ENCODE results near the gene PHLDB1. TPM values are rescaled to one million over a fixed set of nuclear protein-coding genes. Genes with fewer than 3 reads are reported as not detected.

Gene PHLDB1
- total RNA-seq, 6 experiments from 2014 or later = 5.4 to 11.7 (median 6.3) TPM

- intact Hi-C loops (cut with DNase I) = no loop called here
- TF ChIP-seq, protein P1, sequence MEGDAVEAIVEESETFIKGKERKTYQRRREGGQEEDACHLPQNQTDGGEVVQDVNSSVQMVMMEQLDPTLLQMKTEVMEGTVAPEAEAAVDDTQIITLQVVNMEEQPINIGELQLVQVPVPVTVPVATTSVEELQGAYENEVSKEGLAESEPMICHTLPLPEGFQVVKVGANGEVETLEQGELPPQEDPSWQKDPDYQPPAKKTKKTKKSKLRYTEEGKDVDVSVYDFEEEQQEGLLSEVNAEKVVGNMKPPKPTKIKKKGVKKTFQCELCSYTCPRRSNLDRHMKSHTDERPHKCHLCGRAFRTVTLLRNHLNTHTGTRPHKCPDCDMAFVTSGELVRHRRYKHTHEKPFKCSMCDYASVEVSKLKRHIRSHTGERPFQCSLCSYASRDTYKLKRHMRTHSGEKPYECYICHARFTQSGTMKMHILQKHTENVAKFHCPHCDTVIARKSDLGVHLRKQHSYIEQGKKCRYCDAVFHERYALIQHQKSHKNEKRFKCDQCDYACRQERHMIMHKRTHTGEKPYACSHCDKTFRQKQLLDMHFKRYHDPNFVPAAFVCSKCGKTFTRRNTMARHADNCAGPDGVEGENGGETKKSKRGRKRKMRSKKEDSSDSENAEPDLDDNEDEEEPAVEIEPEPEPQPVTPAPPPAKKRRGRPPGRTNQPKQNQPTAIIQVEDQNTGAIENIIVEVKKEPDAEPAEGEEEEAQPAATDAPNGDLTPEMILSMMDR (IDR thresholded peaks at IDR 0.05) = no peak
- TF ChIP-seq POLR2A (IDR thresholded peaks at IDR 0.05) = no peak
- Histone ChIP-seq H3K27ac (peak overlapping the region; percentile 17 to 80 (median 52)), H3K4me1 (no peaks in the 10 kb centered on the region), H3K36me3 (no peaks in the 10 kb centered on the region), H3K4me3 (no peak overlapping the region), H3K27me3 (no peaks in the 10 kb centered on the region), H3K9me3 (no peaks in the 10 kb centered on the region)
- WGBS (ENCODE audit: insufficient coverage, low coverage, low lambda C conversion rate, missing lambda C conversion rate) = 47% methylated on average over 5 of the region's 6 CpGs
- DNase-seq = no peak
- ATAC-seq = peak; percentile 25 to 57 (median 51)
Measured at GRCh38 chr11:118619444-118620197, 12.2 kb downstream of the PHLDB1 start.

- ATAC-seq = peak in 1 of 4 donors; percentile 3
- no peak for DNase-seq
- Histone ChIP-seq H3K27me3 (no peaks in the 10 kb centered on the region), H3K27ac (peak overlapping the region in 2 of 3 donors; percentile 43 to 54), H3K36me3 (no peaks in the 10 kb centered on the region), H3K9me3 (no peaks in the 10 kb centered on the region), H3K4me3 (no peak overlapping the region), H3K4me1 (no peaks in the 10 kb centered on the region)
- intact Hi-C loops (cut with DNase I) = no loop called here
- TF ChIP-seq, protein P1 (IDR thresholded peaks at IDR 0.05) = no peak
- TF ChIP-seq POLR2A (IDR thresholded peaks at IDR 0.05) = no peak
- WGBS (ENCODE audit: insufficient coverage, low coverage, low lambda C conversion rate, missing lambda C conversion rate) = 63% methylated on average over 2 of the region's 7 CpGs
Measured at GRCh38 chr11:118620529-118621070, 13.2 kb downstream of the PHLDB1 start.

DNA sequence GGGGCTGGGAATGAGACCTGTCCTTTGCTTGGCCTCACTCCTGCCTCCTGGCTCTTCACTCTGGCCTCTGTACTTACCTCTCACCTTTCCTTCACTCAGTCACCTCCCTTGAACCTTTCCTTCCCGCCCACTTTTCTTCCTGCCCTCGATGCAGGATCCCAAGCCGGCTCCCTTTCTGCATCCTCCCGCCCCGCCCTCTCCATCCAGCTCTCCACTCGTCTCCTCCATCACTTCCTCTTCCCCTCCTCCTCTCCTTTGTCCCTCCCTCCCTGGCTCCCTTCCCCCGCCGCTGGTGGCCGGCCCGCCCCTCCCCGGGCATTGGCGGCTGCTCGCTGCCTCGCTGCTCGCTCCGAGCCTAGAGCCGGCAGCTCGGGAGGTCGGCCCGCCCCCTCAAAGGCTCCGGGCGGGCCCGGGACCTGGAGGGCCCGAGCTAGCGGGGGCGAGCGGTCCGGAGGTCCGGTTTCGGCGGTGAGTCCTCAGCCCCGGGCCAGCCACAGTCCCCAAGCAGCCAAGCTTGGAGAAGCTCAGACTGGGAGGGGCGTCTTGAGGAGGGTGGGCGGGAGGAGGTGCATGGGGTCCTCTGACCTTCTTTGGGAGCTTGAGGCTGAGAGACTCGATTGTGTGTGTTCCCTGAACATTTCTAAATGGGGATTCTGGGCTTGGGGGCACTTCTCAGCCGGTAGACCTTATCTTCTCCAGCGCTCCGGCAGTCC is 13.8 kb downstream of the PHLDB1 start:
- peak in 1 of 3 donors; percentile 73 for DNase-seq
- intact Hi-C loops (cut with DNase I) = no loop called here
- H3K36me3 ChIP-seq = no peaks in the 10 kb centered on the region
- H3K4me3 ChIP-seq = peak overlapping the region; percentile 3 to 43 (median 14)
- WGBS (ENCODE audit: insufficient coverage, low coverage, low lambda C conversion rate, missing lambda C conversion rate) = 10% methylated on average over 28 of the region's 38 CpGs
- H3K27ac ChIP-seq = peak overlapping the region in 2 of 3 donors; percentile 43 to 54
- peak; percentile 50 to 68 (median 64) for ATAC-seq
- no peaks in the 10 kb centered on the region for H3K27me3 ChIP-seq
- no peaks in the 10 kb centered on the region for H3K9me3 ChIP-seq
- H3K4me1 ChIP-seq = no peaks in the 10 kb centered on the region
- no peak for TF ChIP-seq POLR2A (IDR thresholded peaks at IDR 0.05)
- TF ChIP-seq, protein P1 (IDR thresholded peaks at IDR 0.05) = no peak

- intact Hi-C loops (cut with DNase I) = no loop called here
- H3K4me1 ChIP-seq = no peaks in the 10 kb centered on the region
- H3K9me3 ChIP-seq = no peaks in the 10 kb centered on the region
- no peaks in the 10 kb centered on the region for H3K27me3 ChIP-seq
- H3K27ac ChIP-seq = no peak overlapping the region
- DNase-seq (no peak), ATAC-seq (no peak)
- WGBS (ENCODE audit: insufficient coverage, low coverage, low lambda C conversion rate, missing lambda C conversion rate) = 57% methylated on average over 3 of the region's 4 CpGs
- TF ChIP-seq, protein P1 (IDR thresholded peaks at IDR 0.05) = no peak
- TF ChIP-seq POLR2A (IDR thresholded peaks at IDR 0.05) = no peak
- H3K36me3 ChIP-seq = no peaks in the 10 kb centered on the region
- H3K4me3 ChIP-seq = peak overlapping the region in 2 of 3 donors; percentile 14 to 43
Measured at GRCh38 chr11:118621784-118622375, 14.5 kb downstream of the PHLDB1 start.
